ENCODE results near the gene SFN.
"Not testable (repeated sequence)": the region's sequence is repeated elsewhere in the genome, so short reads cannot be mapped to it uniquely, and the experiment has no call there.

SFN gene

GRCh38 chr1:26862781-26863684 lies at the start of gene SFN:
TSS of gene SFN (plus strand) at chr1:26863149. CDS start at chr1:26863213, 64 bp downstream.
- peak; percentile 93 for DNase-seq (ENCODE audit: low spot score)
- peak; percentile 56 for FAIRE-seq

- DNase-seq (ENCODE audit: low spot score) (no peak), FAIRE-seq (no peak)
These were observed 48.6 kb upstream of the SFN start for GRCh38 chr1:26814377-26814776.

- DNase-seq (ENCODE audit: low spot score) (no peak), FAIRE-seq (no peak)
These were observed 48.1 kb upstream of the SFN start for GRCh38 chr1:26814893-26815292.

- DNase-seq (ENCODE audit: low spot score) (no peak), FAIRE-seq (no peak)
These were observed 42.1 kb upstream of the SFN start for GRCh38 chr1:26820784-26821269.

GRCh38 chr1:26822737-26823395 lies 40.1 kb upstream of the SFN start:
- FAIRE-seq: no peak

GRCh38 chr1:26824731-26825130 lies 38.2 kb upstream of the SFN start:
- DNase-seq (ENCODE audit: low spot score) (no peak), FAIRE-seq (no peak)

More at GRCh38 chr1:26822737-26823395, 40.1 kb upstream of the SFN start:
- DNase-seq (ENCODE audit: low spot score): no peak

- FAIRE-seq (no peak), DNase-seq (ENCODE audit: low spot score) (peak; percentile 94)
These were observed 36.5 kb upstream of the SFN start, which contains the start of gene ZDHHC18 for GRCh38 chr1:26826261-26827105. TSS of gene ZDHHC18 (plus strand) at chr1:26826688. CDS start at chr1:26826805, 117 bp downstream.

- no peak for FAIRE-seq
- DNase-seq (ENCODE audit: low spot score): no peak
These were observed 35.8 kb upstream of the SFN start for GRCh38 chr1:26827106-26827604.

- FAIRE-seq (no peak), DNase-seq (ENCODE audit: low spot score) (no peak)
These were observed 35.3 kb upstream of the SFN start for GRCh38 chr1:26827663-26828062.

- DNase-seq (ENCODE audit: low spot score) (no peak), FAIRE-seq (no peak)
These were observed 34.4 kb upstream of the SFN start for GRCh38 chr1:26828411-26828991.

- no peak for DNase-seq (ENCODE audit: low spot score)
- no peak for FAIRE-seq
These were observed 33.6 kb upstream of the SFN start for GRCh38 chr1:26829184-26829911.

GRCh38 chr1:26831059-26831458 lies 31.9 kb upstream of the SFN start:
- no peak for DNase-seq (ENCODE audit: low spot score)
- no peak for FAIRE-seq

GRCh38 chr1:26831546-26832248 lies 31.3 kb upstream of the SFN start:
- DNase-seq (ENCODE audit: low spot score): no peak
- FAIRE-seq: peak; percentile 56

GRCh38 chr1:26832249-26832960 lies 30.5 kb upstream of the SFN start:
- DNase-seq (ENCODE audit: low spot score): no peak
- no peak for FAIRE-seq

- no peak for FAIRE-seq
- no peak for DNase-seq (ENCODE audit: low spot score)
These were observed 29.2 kb upstream of the SFN start for GRCh38 chr1:26833432-26834405.

GRCh38 chr1:26837665-26838064 lies 25.3 kb upstream of the SFN start:
- not testable (repeated sequence) for DNase-seq (ENCODE audit: low spot score); FAIRE-seq

GRCh38 chr1:26838474-26839338 lies 24.2 kb upstream of the SFN start:
- DNase-seq (ENCODE audit: low spot score): no peak
- FAIRE-seq: no peak
